GM12892 (cell line): ENCODE measurements around the gene CNN1.

Experiments used
- POLR2A ChIP-seq: IDR thresholded peaks from 2 replicates; pipeline ENCODE4 v1.6.1; 2011; ENCODE audit warnings: low read depth, low read length, control low read depth
- POLR2AphosphoS5 ChIP-seq: IDR thresholded peaks from 2 replicates; pipeline ENCODE4 v1.6.1; 2011; ENCODE audit warnings: low read depth, low read length, control low read depth
- TAF1 ChIP-seq: IDR thresholded peaks from 2 replicates; pipeline ENCODE4 v1.6.1; 2011; ENCODE audit warnings: low read depth, mild to moderate bottlenecking, control low read depth, low read length, borderline replicate concordance

DNA sequence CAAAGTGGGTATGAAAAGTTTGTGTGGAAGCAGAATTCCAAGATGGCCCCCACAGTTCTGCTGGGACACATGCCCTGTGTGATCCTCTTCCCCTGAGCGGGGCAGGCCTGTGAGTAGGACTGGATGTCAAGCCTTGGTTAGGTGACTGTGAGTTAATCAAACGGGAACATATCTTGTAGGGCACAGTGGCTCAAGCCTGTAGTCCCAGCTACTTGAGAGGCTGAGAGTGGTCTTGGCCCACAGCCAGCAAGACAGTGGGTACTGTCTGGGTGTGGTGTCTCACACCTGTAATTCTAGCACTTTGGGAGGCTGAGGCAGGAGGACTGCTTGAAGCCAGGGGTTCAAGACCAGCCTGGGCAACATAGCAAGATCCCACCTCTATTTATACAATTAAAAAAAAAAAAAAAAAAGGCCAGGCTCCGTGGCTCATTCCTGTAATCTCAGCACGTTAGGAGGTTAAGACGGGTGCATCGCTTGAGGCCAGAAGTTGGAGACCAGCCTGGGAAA lies 39.4 kb upstream of the CNN1 start:
- TF ChIP-seq POLR2A (no peak), POLR2AphosphoS5 (no peak), TAF1 (no peak)
